NCI-H510A treated with DMSO at 0.1 percent for 48 hours (cell line): ENCODE data around the gene MTX1.
A peak's percentile ranks its signal among the peaks of the same experiment; 100 is the strongest.
"Not testable (repeated sequence)": the region's sequence is repeated elsewhere in the genome, so short reads cannot be mapped to it uniquely, and the experiment has no call there.

ENCODE experiments used
- DNase-seq: peaks from one replicate; lab custom pipeline; 2025; lab: John Stamatoyannopoulos, UW

Gene MTX1

GRCh38 chr1:155236451-155236850 lies 28.0 kb downstream of the MTX1 start:
- no peak for DNase-seq

GRCh38 chr1:155241069-155241679 lies 32.7 kb downstream of the MTX1 start:
- peak; percentile 82 for DNase-seq

GRCh38 chr1:155241841-155242264 lies 33.4 kb downstream of the MTX1 start:
- no peak for DNase-seq

DNA sequence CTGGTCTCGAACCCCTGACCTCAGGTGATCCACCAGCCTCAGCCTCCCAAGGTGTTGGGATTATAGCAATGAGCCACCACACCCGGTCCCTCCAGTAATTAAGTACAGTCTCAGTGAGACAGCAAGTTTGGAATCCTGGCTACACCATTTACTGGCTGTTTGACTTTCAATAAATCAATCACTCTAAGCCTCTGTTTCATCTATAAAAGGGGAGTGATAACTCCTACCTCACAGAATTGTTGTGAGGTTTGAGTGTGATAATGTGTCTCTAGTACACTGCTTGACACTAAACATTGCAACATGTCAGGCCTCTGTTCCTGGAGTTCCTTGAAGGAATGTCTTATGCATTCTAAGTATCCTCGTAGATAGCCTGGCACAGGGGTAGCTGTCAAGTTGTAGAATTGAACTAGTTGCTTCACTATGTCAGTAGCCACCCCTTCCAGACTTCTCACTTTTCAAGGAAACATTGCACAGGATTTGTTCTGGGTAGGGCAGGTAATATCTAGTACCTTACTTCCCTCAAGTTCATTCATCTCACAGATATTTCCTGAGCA lies 34.4 kb downstream of the MTX1 start:
- no peak for DNase-seq

GRCh38 chr1:155244368-155245162 lies 36.1 kb downstream of the MTX1 start:
- DNase-seq: peak; percentile 98

DNA sequence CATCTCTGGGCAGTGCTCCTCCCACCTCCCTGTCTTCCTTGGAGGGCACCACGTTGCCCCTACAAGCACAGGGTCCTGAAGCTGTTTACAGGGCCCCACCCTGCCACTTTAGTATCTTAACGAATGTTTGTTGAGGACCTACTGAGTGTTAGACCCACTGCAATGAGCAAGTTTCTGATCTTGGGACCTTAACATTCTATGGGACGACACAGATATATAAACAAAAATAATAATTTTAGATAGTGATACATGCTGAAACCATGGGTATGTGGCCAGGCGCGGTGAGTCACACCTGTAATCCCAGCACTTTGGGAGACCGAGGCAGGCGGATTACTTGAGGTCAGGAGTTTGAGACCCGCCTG lies 36.6 kb downstream of the MTX1 start:
- DNase-seq: no peak

GRCh38 chr1:155246796-155247195 lies 38.3 kb downstream of the MTX1 start:
- not testable (repeated sequence) for DNase-seq

- DNase-seq: no peak
Observed at GRCh38 chr1:155247667-155248553, 39.4 kb downstream of the MTX1 start.

DNA sequence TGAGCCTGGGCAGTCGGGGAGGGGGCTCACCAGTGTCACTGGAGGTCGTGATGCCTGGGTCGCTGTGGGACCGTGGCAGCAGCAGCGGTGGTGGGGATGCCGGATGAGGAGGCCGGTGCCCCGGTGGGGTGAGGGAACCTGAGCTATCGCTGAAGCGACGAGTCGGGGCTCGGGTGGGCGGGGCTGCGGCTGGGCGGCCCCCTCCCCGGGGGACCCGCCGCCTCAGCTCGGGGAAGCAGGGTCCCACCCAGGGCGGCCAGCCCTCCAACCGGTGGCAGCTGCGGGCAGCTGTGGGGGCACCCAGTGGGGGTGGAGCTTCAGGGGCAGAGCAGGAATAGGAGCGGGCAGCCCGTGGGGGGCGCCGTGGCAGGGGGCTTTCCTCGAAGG lies 41.7 kb downstream of the MTX1 start:
- DNase-seq: no peak

DNA sequence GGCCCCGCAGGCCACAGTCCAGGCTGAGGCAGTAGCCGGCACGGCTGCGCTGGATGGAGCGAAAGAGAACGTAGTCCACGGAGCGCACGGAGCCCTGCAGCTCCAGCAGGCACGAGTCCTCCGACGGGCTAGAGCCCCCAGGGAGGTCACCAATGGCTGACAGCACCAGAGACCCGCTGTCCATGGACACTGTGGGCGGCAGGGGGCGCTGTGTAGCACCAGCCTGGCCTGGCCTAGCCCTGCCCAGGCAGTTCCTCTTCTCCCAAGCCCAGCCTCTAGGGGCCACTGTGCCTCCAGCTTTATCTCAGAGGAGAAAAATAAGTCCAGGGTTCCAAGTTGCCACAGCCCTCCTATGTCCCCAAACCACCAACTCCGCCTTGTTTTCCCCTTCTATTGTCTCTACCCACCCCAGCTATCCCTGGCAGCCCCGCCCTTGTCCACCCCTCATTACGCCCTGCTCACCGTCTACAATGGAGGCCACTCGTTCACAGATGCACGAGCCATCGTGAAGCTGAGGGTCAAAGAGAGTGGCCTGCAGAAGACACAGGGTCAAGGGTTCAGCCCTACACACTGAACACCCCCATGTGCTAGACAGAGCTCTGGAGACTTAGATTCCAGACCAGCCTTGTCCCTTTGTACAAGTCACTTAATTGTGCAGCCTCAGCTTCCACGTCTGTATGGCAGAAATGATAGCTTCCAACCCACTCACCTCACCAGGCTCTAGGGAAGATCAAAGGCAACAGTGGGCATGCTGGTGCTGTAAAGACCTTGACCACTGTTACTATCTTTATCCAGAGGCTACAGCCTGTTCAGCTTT lies 42.3 kb downstream of the MTX1 start:
- DNase-seq: peak; percentile 92

DNA sequence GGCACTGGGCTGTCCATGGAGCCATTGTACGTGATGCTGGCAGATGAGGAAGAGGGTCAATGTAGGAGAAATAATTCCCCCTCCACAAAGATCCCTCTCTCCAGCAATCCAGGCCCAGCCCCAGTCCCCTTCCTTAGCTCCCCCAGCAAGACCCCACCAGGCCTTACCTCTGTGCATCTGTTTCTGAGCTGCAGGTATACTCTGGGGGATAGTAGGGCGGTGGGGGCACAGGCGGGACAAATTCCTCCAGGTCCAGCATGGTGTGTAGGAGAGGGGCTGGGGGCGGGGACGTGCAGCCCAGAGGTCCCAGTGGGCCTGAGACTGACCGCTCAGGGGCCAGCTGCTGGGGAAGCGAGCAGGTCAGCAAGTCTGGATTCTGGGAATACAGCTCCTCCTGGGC lies 43.1 kb downstream of the MTX1 start:
- DNase-seq: no peak

DNA sequence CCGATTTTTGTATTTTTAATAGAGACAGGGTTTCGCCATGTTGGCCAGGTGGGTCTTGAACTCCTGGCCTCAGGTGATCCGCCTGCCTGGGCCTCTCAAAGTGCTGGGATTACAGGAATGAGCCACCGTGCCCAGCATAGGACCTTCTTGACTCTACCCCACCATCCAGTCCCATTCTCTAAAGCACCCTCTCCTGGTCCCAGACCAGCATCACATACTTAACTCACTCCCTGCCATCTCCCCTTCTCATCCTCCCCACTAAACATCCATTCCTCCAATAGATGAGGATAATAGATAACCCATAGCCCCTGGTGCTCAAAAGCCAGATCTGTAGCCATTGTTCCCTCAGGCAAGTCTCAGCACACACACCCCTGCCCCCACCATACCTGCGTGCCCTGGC lies 44.7 kb downstream of the MTX1 start:
- no peak for DNase-seq

DNA sequence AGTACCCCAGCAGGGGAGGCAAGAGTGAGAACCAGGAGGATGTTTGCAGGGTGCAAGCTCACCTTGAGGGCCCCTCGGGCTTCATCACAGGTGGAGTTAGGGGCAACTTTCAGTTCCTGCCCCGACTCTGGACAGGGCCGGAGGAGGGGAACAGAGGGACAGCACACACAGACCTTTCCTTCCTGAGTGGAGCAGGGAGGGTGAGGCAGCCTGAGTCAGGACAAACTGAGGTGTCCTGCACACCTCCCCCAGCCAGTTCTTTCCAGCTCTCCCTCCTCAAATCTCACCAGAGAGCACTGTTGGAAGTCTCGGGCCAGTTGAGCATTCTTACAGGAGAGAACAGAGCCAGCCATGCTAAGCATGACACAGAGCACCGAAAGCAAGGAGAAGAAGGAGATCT lies 45.3 kb downstream of the MTX1 start:
- DNase-seq: no peak

DNA sequence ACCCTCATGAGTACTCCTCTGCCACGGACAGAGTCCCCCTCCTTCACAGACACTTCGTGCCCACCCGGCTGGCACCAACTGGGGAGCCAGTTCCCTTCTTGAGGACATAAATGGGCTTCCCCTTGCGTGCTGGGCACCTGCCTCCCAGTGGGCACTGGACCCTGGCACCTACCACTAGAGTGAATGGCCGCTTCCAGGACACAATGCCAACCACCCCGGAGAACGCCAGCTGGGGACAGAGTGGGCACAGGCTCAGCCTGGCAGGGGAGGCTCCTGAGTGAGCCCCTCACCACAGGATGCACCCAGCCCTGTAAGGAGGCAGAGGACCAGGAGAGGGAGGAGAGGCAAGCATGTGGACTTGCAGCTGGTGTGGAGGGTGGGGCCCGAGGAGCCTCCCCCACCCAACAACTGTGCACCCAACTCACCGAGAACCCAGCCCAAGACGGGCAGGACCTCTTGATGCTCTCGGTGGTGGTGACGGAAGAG lies 45.8 kb downstream of the MTX1 start:
- DNase-seq: no peak

DNA sequence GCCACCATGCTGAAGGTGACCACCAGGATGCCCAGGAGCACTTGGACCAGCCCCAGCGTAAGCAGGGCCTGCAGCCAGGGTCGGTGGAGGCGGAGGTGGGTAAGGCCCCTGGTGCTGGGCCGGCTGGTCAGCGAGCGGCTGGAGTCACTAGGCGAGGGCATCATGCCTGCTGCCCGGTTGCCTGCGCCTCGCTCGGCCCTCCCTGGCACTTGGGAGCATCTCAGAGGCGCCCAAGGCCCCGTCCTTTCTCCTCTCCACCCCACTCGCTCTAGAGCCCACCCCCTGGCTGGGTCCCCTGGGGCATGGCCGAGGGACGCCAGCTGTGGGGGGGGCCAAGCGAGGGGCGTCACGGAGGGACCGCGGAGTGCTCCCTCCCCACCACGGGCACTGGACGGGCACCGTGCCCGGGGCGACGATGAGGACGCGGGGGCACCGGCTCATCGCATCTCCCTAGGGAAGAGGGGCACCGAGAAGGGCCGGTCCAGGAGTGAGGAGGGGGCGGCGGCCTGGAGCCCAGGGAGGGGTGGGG lies 46.3 kb downstream of the MTX1 start:
- DNase-seq: no peak

DNA sequence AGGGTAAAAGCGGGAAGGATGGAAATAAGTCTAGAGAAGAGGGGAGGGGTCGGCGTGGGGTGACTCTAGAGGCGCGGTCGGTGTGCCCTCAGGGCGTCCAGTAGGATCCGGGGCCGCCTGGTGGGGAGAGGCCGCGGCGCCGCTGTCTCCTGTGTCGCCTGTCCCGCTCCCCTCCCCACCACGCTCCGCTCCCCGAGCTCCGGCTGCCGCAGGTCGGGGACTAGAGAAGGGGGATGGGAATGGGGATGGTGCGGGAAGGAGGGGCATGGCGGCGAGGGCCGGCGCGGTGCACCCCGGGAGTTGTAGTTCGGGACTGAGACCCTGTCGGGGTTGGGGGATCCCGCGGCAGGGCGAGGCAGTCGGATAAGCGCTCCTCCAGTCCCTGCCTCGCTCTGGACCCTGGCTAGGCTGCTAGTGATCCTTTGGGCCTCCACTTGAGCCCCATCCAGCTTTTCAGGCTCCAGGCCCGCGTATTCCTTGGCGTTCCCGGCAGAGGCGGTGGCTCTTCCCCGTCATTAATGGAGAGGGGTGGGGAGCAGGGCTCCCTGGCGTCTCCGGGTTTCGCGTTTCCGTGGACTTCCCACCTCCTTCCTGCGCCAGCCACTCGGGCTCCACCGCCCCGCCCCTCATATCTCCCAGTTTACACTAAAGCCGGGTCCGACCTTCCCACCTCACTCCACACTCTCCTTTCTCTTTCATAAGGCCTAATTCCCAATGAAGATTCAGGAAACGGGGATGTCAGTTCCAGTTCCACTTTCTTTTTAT lies 46.9 kb downstream of the MTX1 start, which contains the start of gene ENTREP3:
Gene ENTREP3 (minus strand): TSS at position 241 of the 765 bp plus-strand sequence. CDS start 606 bp downstream, outside the sequence.
- peak; percentile 62 for DNase-seq

DNA sequence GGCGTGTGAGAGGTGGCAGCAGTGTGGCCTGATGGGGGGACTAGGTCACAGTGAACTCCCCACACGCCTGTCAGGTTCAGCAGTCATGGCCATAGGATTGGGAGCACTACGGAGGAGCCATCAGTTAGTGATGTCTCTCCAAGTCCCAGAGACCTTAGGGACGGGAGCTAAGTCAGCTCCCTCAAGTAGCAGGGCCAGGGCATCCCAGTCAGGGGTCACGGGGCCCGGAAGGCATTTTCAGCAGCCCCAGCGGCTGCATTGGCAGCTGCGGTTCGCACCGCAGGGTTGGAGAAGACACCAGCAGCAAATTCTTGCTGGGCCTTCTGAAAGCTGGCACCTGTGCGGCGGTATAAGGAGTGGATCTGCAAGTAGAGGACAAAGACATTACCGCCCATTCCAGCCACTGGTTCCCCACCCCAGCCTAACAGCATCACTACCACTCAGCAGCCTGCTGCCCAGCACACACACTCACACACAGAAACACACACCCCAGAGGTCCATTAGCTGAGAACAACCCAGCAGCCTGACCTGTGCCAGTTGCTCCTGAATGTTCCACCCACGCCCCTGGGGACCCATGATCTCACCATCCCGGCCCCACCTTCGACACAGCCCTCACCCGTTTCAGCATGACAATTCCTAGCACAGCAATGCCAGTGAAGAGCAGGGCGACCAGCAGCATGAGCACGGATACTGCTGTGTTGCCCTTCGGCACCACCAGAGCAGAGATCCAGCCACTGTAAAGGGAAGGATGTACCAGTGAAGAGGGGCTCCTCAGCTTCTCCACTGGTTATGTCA lies 47.8 kb downstream of the MTX1 start:
- no peak for DNase-seq

GRCh38 chr1:155260276-155260675 lies 51.8 kb downstream of the MTX1 start:
- DNase-seq: no peak

GRCh38 chr1:155261493-155261851 lies 53.0 kb downstream of the MTX1 start:
- DNase-seq: peak; percentile 48
